GM21526 (cell line): ENCODE results near the gene CORO7.
A peak's percentile ranks its signal among the peaks of the same experiment; 100 is the strongest.
"Not testable (repeated sequence)": the region's sequence is repeated elsewhere in the genome, so short reads cannot be mapped to it uniquely, and the experiment has no call there.

Source experiments
- ATAC-seq: cut with Tn5 transposase; IDR thresholded peaks from one replicate; pipeline ENCODE4 v1.9.1; 2021; ENCODE audit warnings: moderate library complexity; ENCODE audit not compliant: unreplicated experiment, low FRiP score

CORO7 gene

GRCh38 chr16:4358831-4359561, 57.4 kb downstream of the CORO7 start:
- no peak for ATAC-seq

DNA sequence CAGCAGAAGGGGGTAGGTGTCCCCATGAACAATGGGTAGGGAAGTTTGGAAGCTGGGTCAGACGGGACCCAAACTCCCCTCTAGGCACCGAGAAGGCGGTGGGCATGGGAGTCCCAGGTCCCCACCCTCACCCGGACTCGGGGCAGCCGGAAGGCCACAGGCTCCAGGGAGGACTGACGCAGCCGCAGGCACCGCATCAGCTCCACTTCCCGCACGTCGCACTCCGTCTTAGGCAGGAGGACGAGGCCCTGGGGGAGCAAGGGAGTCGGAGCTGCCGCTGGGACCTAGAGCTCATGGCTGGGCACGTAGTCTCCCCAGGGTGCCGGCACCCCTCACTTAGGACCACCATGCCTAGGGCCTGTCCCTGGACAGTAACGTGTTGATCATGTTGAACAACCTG, 58.2 kb downstream of the CORO7 start:
- no peak for ATAC-seq

DNA sequence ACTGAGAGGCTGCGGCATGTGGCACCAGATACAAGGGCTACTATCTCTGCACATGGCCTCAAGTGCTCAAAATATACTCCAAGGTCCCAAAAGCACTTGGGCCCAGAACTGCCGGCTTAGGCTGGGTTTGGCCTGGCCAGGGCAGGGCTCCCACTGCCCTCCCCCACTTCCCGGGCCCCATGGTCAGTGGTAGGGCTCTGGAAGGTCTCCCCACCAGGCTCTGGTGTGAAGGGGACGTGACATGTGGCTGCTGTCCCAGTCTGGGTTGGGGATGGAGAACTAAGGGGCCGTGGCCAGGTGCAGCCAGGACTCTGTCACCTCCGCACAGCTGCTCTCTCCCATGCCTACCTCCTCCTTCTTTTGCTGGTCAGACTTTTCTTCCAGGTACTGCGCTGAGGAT, 59.6 kb downstream of the CORO7 start:
- no peak for ATAC-seq

DNA sequence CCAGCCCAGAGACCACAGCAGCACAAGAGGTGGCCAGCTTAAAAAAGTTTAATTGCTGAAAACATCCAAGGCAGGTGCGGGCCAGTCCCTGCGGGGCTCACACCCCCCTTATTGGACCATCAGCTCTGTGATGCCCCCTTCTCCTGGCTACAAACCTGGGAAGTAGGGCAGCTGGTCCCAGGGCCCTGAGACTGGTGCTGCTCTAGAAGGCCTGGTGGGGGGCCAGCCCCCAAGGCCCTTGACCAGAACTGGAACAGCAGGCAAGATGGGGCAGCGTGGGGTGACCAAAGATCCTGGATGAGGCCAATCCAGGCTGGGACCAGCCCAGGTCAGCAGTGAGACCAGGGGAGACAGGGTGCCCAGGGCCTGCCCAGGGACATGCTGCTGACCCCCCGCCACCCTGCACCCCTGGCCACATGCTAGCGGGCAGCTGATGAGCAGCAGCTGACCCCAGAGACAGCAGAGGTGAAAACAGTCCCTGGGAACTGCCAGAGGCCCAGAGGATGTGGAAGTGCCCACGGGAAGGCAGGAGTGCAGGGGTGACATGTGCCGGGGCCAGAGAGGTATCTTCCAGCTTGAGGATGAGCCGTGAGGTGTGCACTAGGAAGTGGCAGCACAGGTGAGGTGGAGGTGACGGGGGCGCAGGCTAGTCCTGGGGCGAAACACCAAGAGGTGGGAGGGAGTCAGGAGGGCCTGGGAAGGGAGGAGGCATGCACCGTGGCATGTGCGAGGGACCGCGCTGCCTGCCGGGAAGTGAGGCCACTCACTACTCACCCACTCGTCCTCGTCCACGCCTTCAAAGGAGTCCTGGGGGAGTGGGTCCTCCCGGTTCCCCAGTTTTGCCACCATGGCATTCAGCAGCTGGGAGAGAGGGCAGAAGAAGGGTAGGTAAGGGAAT, 61.6 kb downstream of the CORO7 start:
- no peak for ATAC-seq

DNA sequence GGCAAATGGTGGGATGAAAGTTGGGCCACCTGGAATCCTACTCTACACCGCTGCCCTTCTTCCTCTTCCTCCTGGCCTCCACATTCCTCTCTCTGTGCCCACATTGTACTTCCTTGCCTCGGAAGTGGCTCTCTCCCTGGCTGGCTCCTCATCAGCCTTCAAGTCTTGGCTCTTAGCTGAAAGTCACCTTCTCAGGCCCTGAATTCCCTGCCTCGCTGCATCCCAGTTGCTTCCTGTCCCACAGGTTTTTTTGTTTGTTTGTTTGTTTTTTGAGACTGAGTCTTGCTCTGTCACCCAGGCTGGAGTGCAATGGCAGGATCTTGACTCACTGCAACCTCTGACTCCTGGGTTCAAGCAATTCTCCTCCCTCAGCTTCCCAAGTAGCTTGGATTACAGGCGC, 62.7 kb downstream of the CORO7 start:
- ATAC-seq: no peak

DNA sequence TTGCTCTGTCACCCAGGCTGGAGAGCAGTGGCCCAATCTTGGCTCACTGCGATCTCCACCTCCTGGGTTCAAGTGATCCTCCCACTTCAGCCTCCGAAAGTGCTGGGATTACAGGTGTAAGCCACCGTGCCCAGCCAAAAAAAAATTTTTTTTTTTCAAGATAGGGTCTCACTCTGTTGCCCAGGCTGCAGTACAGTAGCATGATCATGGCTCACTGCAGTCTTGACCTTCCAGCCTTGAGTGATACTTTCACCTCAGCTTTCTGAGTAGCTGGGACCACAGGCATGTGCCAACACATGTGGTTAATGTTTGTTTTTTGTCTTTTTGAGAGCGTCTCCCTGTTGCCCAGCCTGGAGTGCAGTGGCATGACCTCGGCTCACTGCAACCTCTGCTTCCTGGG, 63.6 kb downstream of the CORO7 start:
- ATAC-seq: no peak

DNA sequence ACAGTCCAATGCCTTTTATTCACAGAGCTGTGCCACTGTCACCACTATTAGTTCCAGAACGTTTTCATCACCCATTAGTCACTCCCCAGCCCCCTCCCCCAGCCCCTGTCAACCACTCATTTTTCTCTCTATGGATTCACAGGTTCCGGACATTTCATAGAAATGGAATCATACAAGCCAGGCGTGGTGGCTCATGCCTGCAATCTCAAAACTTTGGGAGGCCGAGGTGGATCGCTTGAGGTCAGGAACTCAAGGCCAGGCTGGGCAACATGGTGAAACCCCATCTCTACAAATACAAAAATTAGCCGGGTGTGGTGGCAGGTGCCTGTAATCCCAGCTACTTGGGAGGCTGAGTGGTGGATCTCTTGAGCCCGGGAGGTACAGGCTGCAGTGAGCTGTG, 64.5 kb downstream of the CORO7 start:
- ATAC-seq: no peak

DNA sequence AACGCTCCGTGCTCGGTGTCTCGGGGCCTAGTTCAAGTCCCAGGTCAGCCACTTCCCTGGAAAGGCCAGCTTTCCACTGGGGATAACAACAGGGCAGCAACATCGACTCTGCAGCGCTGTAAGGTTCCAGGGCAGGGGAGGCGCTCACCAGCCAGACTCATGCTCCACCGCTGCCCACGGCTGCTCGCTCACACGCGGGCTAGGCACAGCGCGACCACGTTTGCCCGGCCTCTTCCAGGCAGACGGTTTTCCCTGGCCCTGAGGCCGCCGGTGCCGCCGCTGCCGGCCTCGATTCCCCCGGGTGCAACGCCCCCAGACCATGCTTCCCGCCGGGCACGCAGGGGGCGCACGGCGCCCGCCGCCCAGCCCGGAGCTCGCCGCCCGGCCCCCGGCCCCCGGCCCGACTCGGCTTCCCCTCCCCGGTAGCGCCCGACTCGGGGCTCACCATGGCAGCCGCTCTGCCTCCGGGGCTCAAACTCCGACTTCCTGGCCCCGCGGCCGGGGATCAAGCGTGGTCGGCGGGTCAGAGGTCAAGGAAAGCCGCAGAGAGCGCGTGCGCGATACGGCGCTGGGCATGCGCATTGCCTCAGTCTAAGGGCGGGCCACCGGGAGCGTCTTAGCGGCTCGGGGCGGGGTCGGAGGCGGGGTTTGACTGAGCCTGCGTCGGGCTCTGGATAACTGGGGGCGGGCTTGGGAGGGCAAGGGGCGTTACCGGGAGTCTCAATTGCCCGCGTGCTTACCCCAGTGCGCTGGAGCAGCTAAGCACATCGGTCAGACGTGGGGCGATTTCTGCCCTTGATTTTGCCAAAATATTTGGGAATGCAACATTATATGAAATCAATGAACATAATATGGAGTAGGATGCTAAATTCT, 65.4 kb downstream of the CORO7 start, which contains the start of gene PAM16:
TSS of gene PAM16 (minus strand) at position 535 of the 873 bp plus-strand sequence. CDS start at position 448, 87 bp downstream.
- peak; percentile 70 for ATAC-seq

- no peak for ATAC-seq
Measured at GRCh38 chr16:4350365-4350786, 66.0 kb downstream of the CORO7 start.

GRCh38 chr16:4349332-4349731, 67.1 kb downstream of the CORO7 start:
- no peak for ATAC-seq

DNA sequence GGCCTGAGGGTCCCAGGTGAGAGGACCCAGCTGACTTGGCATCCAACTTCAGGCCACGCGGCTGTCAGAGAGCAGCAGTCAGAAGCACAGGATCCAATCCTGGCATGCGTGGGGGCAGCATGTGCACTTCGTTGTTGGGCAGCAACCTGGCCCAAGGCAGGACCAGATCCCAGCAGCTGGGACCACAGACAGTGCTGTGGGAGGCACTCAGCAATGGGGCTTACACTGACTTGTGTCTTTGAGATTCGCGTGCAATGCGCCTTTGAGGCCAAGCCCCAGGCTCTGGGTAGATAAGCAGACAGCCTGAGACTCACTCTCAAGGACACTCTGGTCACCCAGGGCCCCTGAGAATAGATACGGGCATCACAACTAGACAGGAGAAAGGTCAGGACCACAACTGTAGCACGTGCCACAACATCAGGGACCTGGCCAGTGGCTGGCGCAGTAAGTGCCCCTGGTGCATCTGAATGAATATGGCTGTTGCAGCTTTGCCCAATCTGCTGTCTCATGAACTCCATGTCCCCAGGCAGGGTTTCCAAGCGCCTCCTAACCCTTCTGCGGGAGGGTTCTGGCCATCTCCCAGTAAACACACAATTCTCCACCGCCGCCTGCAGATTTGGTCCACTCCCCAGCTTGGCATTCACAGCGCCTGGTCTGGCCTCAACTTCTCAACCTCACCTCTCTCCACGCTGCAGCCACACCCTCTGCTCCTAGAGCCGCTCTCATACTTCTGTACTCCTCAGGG, 68.5 kb downstream of the CORO7 start:
- no peak for ATAC-seq

DNA sequence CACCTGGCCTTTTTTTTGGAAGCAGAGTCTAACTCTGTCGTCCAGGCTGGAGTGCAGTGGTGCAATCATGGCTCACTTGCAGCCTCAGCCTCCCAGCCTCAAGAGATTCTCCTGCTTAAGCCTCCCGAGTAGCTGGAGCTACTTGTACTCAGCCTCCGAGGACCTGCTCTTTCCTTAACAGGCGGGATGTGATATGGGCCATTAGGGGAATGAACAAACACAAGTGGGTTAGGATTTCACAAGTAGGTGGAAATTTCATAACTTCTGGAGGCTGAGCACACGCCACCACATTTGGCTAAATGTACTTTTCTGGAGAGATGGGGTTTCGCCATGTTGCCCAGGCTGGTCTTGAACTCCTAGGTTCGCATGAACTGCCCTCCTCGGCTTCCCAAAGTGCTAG, 69.4 kb downstream of the CORO7 start:
- no peak for ATAC-seq

- ATAC-seq: no peak
Measured at GRCh38 chr16:4345836-4346781, 70.3 kb downstream of the CORO7 start.

- no peak for ATAC-seq
Measured at GRCh38 chr16:4344983-4345835, 71.2 kb downstream of the CORO7 start.

DNA sequence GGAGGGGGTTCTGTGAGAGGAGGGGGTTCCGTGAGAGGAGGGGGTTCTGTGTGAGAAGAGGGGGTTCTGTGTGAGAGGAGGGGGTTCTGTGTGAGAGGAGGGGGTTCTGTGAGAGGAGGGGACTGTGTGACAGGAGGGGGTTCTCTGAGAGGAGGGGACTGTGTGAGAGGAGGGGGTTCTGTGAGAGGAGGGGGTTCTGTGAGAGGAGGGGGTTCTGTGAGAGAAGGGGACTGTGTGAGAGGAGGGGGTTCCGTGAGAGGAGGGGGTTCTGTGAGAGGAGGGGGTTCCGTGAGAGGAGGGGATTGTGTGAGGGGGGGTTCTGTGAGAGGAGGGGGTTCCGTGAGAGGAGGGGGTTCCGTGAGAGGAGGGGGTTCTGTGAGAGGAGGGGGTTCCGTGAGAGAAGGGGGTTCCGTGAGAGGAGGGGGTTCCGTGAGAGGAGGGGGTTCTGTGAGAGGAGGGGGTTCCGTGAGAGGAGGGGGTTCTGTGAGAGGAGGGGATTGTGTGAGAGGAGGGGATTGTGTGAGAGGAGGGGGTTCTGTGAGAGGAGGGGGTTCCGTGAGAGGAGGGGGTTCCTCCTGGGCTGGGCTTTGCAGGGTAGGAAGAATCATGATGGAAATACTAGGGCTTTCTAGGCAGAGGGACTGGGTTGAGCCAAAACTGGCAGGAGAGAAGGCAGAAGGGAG, 72.0 kb downstream of the CORO7 start:
- ATAC-seq: not testable (repeated sequence)

- no peak for ATAC-seq
Measured at GRCh38 chr16:4342866-4343744, 73.3 kb downstream of the CORO7 start.
